HG02798 (cell line): ENCODE data around the gene MYO9B.
"Not testable (repeated sequence)": the region's sequence is repeated elsewhere in the genome, so short reads cannot be mapped to it uniquely, and the experiment has no call there.

ENCODE experiments used
- ATAC-seq: cut with Tn5 transposase; IDR thresholded peaks from one replicate; pipeline ENCODE4 v1.9.1; 2021; ENCODE audit warnings: mild to moderate bottlenecking; ENCODE audit not compliant: unreplicated experiment, poor library complexity

MYO9B gene

DNA sequence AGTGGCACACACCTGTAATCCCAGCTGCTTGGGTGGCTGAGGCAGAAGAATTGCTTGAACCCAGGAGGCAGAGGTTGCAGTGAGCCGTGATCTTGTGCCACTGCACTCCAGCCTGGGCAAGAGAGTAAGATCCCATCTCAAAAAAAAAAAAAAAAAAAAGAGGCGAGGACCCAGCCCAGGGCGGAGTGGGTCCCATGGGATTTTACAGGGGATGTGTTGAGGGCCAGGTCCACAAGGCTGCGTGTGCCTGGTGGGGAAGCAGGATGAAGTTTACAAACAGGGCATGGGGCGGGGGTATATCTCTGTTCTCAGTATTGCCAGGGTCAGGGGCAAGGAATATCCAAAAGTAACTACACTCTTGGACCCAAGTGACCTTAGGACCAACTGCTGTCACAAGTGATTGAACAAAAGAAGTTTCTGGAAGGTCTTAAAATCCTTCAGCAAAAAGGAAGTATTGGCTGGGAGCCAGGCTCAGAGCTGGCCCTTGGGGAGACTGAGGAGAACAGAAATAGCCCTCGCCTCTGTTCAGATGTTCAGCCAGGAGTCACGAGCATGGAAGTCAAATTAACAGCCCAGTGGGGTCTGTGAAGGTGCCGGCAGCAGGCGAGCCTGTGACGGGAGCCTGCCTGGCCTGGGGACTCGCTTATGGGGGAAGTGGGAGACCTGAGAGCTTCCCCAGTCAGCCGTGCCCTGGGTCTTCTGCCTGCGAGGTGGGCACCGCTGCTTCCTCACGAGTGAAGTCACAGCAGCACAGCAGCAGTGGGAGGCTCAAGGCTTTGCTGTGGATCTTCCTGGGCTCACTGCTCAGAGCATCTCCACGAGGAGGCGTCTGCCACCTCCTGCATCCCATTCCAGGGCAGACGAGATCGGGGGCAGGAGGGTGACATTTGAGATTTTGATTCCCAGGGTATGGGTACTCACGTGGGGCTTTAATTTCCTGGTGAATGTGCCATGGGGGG is 6.4 kb downstream of the MYO9B start:
- ATAC-seq: no peak

DNA sequence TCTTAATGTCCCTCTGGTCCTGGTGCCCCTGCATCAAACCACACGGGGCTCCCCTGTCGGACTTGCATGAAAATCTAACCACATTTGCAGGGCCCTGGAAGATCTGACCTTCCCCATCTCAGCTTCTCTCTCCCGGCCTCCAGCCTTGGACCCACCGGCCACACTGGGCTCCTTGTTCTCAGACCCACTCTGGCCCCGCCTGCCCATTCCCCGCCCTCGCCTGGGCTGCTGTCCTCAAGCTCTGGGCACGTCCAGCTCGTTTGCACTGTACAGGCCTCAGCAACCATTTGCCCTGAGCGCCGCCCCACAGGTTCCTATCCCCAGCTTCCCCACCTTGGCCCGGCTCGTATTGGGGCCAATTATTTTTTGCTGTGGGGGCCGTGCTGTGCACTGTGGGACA is 10.5 kb downstream of the MYO9B start:
- ATAC-seq: no peak

DNA sequence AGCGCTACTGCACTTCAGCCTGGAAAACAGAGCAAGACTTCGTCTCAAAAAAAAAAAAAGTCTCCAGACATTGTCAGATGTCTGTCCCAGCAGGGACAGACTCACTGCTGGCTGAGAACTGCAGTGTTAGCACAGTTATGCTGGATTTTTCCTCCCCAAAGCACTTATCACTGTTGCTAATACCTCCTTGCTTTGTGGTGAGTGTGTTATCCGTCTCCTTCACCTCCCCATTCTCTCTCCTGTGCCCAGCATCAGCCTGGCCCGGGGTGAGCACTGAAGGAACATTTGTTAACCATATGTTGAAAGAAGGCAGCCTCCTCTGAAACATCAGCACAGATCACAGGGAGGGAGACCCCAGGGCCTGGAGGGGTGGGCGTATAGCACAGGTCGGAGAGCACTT is 11.3 kb downstream of the MYO9B start:
- ATAC-seq: no peak

DNA sequence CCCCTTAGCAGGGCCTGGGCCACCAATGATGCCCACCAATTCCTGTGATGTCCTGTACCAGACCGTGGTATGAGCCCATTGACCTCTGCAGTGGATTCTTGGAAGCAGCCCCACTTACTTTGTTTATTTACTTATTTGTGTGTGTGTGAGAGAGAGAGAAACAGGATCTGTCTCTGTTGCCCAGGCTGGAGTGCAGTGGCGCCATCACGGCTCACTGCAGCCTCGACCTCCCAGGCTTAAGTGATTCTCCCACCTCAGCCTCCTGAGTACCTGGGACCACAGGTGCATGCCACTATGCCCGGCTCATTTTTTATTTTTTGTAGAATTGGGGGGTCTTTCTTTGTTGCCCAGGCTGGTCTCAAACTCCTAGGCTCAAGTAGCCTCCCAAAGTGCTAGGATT is 13.0 kb downstream of the MYO9B start:
- no peak for ATAC-seq

DNA sequence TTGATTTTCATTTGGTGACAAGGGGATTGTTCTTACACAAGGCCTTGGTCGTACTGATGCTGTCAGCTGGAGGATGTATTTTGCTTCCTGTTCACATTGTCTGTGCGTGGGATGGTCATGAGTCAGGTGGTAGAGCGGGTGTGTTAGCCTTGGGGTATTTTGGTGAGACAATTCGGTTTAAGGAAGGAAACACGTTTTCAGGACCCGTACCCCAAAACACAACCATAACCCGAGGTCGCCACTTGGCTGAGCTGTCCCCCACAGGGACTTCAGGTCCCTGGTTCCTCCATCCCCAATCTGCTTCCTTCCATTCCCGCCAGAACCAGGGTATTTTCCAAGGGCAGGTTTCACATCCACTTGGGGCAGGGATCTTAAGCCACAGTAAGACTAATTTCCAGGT is 15.0 kb downstream of the MYO9B start:
- ATAC-seq: no peak

DNA sequence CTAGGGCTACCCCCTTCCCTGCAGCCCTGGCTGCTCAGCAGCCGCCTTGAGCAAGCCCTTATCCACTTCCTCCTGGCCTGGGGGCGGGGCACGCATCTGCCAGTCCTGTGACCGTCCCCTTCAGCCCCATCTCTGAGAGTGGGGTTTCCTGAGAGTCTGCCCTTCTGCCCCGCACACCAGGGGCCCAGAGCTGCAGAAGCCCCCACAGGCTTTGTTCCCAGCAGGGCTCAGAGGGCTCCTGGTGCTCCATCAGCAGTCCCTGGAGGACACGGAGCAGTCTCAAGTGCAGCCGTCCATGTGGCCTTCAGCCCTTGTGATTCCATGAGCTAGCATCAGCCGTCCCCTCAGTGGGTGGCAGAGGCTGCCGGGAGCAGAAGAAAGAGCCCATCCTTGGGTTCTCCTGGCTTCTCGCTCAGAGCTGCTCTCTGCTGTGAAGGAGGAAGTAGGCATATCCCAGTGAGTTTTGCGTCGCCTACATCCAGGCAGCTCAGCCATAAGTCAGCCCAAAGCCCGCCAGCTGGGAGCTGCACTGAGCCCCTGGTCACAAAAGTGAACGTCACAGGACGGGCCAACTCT is 16.3 kb downstream of the MYO9B start:
- ATAC-seq: no peak

DNA sequence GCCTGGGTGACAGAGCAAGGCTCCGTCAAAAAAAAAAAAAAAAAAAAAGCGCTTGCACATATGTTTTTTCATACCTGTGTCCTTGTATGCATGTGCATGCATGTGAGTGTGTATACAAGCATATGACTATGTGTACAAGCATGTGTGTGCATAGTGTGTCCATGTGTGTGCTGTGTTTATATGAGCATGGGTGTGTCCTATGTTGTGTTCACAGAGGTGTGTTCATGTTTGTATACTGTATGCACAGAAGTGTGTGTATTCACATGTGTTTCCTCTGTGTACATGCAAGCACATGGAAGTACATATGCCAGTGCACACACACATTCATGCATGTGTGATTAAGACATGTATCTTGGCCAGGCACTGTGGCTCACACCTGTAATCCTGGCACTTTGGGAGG is 17.1 kb downstream of the MYO9B start:
- no peak for ATAC-seq

DNA sequence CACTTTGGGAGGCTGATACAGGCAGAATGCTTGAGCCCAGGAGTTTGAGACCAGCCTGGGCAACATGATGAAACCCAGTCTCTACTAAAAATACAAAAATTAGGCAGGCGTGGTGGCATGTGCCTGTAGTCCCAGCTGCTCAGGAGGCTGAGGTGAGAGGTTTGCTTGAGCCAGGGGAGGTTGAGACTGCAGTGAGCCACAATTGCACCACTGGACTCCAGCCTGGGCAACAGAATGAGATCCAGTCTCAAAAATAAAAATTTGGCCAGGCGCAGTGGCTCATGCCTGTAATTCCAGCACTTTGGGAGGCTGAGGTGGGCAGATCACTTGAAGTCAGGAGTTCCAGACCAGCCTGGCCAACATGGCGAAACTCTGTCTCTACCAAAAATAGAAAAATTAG is 19.1 kb downstream of the MYO9B start:
- not testable (repeated sequence) for ATAC-seq

DNA sequence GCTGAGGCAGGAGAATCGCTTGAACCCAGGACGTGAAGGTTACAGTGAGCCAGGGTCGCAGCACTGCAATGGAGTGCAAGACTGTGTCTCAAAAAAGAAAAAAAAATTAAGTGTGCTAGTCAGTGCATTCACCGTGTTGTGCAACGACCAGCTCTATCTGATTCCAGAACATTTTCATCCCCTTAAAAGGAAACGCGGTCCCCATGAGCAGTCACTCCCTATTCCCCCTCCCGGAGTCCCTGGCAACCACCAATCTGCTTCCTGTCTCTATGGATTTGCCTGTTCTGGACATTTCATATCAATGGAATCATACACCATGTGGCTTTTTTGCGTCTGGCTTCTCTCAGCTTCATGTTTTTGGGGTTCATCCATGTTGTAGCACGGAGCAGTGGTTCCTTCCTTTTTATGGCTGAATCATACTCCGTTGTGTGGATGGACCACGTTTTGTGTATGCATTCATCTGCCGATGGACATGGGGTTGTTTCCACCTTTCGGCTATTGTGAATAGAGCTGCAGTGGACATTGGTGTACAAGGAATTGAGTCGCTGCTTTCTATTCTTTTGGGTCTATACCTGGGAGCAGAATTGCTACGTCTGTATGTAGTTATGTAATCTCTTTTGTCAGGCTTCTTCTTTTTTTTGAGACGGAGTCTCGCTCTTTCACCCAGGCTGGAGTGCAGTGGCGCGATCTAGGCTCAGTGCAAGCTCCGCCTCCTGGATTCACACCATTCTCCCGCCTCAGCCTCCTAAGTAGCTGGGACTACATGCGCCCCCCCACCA is 19.8 kb downstream of the MYO9B start:
- no peak for ATAC-seq

DNA sequence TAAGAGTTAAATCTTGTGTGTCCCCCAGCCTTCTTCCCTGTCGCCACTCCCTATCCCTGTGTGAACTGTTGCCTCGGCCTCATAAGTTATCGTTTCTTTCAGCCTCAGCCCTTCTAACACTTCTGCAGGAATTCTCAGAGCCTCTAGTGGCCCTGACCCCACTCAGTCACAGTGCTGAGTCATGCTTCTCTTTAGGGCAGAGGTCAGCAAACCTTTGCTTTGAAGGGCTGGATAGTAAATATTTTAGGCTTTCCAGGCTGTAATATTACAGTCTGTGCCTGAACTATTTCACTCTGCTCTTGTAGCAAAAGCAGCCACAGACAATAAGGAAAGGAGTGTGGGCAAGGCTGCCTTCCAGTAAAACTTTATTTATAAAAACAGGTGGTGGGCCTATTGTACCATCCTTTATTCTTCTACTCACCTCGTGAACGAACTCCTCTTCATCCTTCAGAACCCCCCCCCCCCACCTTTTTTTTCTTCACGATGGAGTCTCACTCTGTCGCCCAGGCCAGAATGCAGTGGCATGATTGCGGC is 22.1 kb downstream of the MYO9B start:
- no peak for ATAC-seq

DNA sequence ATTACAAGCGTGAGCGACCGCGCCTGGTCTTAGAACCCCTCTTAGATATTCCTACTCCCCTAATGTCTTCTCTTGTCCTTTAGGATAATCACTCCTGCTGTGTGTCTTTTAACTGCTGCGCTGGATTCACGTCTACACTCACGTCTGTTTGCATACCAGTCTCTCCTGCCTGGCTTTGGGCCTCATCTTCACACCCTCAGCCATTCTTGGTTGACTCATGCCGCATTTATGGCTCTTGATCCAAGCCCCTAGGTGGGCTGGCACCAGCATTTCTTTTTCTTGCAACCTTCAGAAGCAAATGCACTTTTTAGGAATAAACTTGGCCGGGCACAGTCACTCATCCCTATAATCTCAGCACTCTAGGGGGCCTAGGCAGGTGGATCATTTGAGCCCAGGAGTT is 22.7 kb downstream of the MYO9B start:
- ATAC-seq: no peak

DNA sequence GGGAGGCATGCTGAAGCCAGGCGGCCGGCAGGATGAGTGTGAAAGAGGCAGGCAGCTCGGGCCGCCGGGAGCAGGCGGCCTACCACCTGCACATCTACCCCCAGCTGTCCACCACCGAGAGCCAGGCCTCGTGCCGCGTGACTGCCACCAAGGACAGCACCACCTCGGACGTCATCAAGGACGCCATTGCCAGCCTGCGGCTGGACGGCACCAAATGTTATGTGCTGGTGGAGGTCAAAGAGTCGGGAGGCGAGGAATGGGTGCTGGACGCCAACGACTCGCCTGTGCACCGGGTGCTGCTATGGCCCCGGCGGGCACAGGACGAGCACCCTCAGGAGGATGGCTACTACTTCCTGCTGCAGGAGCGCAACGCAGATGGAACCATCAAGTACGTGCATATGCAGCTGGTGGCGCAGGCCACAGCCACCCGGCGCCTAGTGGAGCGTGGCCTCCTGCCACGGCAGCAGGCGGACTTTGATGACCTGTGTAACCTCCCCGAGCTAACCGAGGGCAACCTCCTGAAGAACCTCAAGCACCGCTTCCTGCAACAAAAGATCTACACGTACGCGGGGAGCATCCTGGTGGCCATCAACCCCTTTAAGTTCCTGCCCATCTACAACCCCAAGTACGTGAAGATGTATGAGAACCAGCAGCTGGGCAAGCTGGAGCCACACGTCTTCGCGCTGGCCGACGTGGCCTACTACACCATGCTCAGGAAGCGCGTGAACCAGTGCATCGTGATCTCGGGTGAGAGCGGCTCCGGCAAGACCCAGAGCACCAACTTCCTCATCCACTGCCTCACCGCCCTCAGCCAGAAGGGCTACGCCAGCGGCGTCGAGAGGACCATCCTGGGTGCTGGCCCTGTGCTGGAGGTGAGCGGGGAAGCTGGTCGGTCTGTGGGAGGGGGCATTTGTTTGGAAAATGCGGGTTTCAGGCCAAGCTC is 26.4 kb downstream of the MYO9B start:
- ATAC-seq: no peak

DNA sequence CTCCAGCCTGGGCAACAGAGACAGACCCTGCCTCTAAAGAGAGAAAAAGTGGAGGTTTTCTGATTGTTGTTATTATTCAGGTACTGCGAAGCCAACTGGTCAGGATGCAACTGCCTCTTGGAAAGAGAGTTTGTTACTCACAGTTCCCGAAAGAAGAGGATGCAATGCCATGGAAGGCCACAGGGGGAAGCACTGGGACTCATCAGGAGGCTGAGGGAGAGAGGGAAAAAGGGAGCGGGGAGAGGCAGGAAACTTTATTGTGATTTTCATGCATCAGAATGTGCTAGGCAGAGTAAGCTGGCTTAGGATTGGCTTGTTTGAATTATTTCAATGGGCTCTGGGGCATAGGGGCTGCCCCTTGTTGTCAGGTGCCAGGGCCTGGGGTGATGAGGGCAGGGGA is 27.6 kb downstream of the MYO9B start:
- no peak for ATAC-seq

DNA sequence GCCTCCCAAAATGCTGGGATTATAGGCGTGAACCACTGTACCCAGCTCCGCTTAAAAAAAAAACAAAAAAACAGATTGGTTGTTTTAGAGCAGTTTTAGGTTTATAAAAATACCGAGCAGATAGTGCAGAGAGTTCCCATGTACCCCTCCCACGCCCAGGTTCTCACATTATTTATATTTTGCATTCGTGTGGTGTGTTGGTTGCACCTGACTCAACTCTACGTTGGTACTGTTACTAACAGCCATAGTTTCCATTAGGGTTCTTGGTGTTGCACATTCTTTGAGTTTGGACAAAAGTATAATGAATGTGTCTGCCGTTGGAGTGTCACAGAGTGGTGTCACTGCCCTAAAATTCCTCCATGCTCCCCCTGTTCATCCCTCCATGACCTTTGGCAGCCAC is 29.1 kb downstream of the MYO9B start:
- ATAC-seq: no peak

DNA sequence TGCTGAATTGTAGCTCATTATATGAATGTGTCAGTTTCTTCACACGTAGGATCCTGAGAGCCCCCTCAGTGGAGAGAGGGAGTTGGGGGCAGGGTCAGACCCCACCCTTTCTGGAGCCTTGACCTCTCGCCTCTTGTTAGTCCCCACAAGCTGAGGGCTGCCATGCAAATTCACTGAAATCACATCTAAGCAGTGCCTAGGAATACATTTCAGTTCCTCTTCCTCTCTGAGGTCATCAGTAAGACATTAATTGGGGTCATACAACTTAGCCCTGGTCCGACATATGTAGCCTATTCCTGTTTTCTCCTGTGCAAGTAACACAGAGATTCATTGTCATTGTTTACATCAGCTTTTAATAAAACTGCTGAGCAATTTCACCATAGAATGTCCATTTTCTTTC is 30.0 kb downstream of the MYO9B start:
- no peak for ATAC-seq

DNA sequence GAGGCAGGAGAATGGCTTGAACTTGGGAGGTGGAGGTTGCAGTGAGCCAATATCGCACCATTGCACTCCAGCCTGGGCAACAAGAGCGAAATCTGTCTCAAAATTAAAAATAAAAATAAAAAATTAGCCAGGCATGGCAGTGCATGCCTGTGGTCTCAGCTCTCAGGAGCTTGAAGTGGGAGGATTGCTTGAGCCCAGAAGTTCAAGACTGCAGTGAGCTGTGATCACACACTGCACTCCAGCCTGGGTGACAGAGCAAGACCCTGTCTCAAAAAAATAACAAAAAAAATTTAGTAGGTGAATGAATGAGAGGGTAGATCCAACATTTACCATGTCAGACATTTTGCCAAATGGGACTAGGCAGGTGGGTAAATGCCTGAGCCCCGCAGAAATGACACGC is 31.4 kb downstream of the MYO9B start:
- not testable (repeated sequence) for ATAC-seq

DNA sequence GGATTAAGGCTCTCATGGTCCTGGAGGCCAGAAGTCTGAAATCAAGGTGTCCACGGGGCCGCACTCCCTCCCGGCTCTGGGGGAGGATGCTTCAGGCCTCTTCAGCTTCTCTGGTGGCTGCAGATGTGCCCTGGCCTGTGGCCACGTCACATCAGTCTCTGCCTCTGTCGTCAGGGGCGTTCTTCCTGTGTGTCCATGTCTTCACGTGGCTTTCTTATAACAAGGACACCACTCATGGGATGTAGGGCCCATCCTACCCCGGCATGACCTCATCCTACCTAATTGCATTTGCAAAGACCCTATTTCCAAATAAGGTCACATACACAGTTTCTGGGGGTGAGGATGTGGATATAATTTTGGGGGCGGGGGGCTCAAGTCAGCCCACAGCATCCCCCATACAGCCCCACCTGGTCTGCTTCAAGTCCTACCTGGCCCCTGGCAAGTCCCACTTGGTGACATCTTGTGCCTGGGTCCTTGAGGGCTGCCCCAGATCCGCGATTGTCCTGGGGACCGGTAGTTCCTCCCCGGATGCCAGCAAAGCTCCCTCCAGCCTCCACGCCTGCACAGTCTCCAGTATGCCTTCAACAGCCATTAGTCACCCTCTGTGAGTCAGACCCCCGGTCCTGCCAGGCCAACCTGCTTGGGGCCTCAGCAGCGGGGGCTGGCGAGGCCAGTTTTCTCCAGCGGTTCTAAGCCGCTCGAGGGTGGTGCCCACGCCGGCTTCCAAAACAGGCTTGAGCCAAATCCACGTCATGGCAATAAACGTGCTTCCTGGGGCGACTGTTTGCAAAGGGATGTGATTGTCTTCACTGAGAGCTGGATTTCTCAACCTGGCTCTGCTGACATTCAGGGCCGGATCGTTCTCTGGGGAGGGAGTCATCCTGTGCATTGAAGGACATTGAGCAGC is 32.2 kb downstream of the MYO9B start:
- ATAC-seq: no peak

DNA sequence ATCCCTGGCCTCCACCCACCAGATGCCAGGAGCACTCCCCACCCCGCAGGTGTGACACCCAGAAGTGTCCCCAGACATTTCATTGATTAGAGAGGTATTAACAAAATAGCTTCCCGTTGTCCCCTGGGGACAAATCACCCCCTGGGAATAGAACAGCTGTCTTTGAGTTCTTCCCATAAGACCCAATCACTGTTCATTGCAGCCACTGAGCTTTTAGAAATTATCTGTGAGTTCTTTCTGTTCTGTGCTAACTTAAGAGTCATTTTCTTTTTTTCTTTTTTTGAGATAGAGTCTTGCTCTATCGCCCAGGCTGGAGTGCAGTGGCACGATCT is 32.8 kb downstream of the MYO9B start:
- no peak for ATAC-seq

DNA sequence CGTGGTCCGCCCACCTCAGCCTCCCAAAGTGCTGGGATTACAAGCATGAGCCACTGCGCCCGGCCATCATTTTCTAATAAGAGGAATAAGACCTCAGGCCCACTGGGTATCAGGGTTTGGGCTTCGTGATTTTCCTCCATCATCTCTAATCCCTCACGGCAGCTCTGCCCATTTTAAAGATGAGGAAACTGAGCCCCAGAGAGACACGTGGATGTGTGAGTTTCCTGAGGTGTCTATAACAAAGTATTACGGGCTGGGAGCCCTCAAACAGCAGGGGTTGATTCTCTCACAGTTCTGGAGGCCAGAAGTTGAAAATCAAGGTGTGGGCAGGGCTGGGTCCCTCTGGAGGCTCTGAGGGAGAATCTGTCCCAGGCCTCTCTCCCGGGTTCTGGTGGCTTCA is 33.7 kb downstream of the MYO9B start:
- ATAC-seq: no peak
